Testis (tissue), 2 donors: ENCODE measurements around the gene SMIM32.

Experiments
- POLR2A ChIP-seq: fragments of 450-650 bp; IDR thresholded peaks from one replicate; pipeline ENCODE4 v1.6.1; 2017; ENCODE audit warnings: antibody characterized with exemption, mild to moderate bottlenecking, moderate library complexity
- TF ChIP-seq, protein P1 (sequence below), 3 experiments: fragments of 450-650 bp in 2 of 3; fragments of 200-600 bp in 1 of 3; sonication (generic) in 1 of 3; IDR thresholded peaks; one replicate each; pipeline ENCODE4 v1.5.1; 2016 to 2019; ENCODE audit warnings: antibody characterized with exemption in 3 of 3, mild to moderate bottlenecking in 2 of 3, moderate library complexity in 1 of 3

- TF ChIP-seq, protein P1, sequence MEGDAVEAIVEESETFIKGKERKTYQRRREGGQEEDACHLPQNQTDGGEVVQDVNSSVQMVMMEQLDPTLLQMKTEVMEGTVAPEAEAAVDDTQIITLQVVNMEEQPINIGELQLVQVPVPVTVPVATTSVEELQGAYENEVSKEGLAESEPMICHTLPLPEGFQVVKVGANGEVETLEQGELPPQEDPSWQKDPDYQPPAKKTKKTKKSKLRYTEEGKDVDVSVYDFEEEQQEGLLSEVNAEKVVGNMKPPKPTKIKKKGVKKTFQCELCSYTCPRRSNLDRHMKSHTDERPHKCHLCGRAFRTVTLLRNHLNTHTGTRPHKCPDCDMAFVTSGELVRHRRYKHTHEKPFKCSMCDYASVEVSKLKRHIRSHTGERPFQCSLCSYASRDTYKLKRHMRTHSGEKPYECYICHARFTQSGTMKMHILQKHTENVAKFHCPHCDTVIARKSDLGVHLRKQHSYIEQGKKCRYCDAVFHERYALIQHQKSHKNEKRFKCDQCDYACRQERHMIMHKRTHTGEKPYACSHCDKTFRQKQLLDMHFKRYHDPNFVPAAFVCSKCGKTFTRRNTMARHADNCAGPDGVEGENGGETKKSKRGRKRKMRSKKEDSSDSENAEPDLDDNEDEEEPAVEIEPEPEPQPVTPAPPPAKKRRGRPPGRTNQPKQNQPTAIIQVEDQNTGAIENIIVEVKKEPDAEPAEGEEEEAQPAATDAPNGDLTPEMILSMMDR (IDR thresholded peaks at IDR 0.05) = no peak
- TF ChIP-seq POLR2A = no peak
Measured at GRCh38 chr5:136215812-136216211, 22.9 kb upstream of the SMIM32 start.
